T-helper 17 cell (primary cell): ENCODE results near the gene CHST15. TPM values are rescaled to one million over a fixed set of nuclear protein-coding genes. Genes with fewer than 3 reads are reported as not detected.

Source experiments
- ATAC-seq: fragments of 150-1000 bp; cut with Tn5 transposase; 2 replicates; pipeline ENCODE4 v1.10.0; 2021; ENCODE audit warnings: mild to moderate bottlenecking, moderate library complexity
- DNase-seq, 3 donors: peaks; one replicate each; pipeline versions ENCODE4 v3.0.0 to v3.0.0-alpha.2; 2020 to 2021
- H3K9me3 ChIP-seq: one replicate; pipeline ENCODE4 v1.7.0; 2013; ENCODE audit warnings: low read length, mild to moderate bottlenecking; ENCODE audit not compliant: control insufficient read depth, poor library complexity, severe bottlenecking
- H3K27ac Mint-ChIP-seq: one replicate; pipeline ENCODE4 v1.8.0; 2022; ENCODE audit warnings: mild to moderate bottlenecking, moderate library complexity, mixed read lengths
- H3K27me3 Mint-ChIP-seq: one replicate; pipeline ENCODE4 v1.8.0; 2022; ENCODE audit warnings: mixed read lengths
- H3K36me3 Mint-ChIP-seq: one replicate; pipeline ENCODE4 v1.8.0; 2022; ENCODE audit warnings: low read depth, mixed read lengths
- H3K4me1 Mint-ChIP-seq: one replicate; pipeline ENCODE4 v1.8.0; 2022; ENCODE audit warnings: mild to moderate bottlenecking, mixed read lengths
- H3K4me3 Mint-ChIP-seq: one replicate; pipeline ENCODE4 v1.8.0; 2022; ENCODE audit warnings: mild to moderate bottlenecking, moderate library complexity, mixed read lengths
- total RNA-seq, 4 donors: library from RNA in 2 of 4; stranded (reverse) in 2 of 4; gene quantifications; one replicate each; pipeline ENCODE4 v1.2.3 and lab custom pipeline; 2022 to 2026

The CHST15 gene
- total RNA-seq, 2 donors from 2014 or later = 0.26 to 3.3 TPM

- H3K4me1 Mint-ChIP-seq = peaks cover 5% of the 10 kb centered on the region
- ATAC-seq (no peak), DNase-seq (no peak)
- peaks cover 86% of the 10 kb centered on the region for H3K27me3 Mint-ChIP-seq
- no peaks in the 10 kb centered on the region for H3K9me3 ChIP-seq
- no peak overlapping the region for H3K27ac Mint-ChIP-seq
- peaks cover 13% of the 10 kb centered on the region for H3K36me3 Mint-ChIP-seq
- no peak overlapping the region for H3K4me3 Mint-ChIP-seq
These were observed 123.0 kb downstream of the CHST15 start for GRCh38 chr10:123970207-123970926.

- Mint-ChIP-seq H3K36me3 (peaks cover 13% of the 10 kb centered on the region), H3K4me1 (peaks cover 4% of the 10 kb centered on the region), H3K4me3 (no peak overlapping the region), H3K27me3 (peaks cover 85% of the 10 kb centered on the region), H3K27ac (no peak overlapping the region)
- ATAC-seq = no peak
- DNase-seq = peak in 1 of 3 donors; percentile 28
- no peaks in the 10 kb centered on the region for H3K9me3 ChIP-seq
These were observed 125.7 kb downstream of the CHST15 start for GRCh38 chr10:123967626-123968243.

- H3K9me3 ChIP-seq = no peaks in the 10 kb centered on the region
- no peak for ATAC-seq
- Mint-ChIP-seq H3K27me3 (peaks cover 94% of the 10 kb centered on the region), H3K4me1 (peaks cover 4% of the 10 kb centered on the region), H3K4me3 (no peak overlapping the region), H3K27ac (no peak overlapping the region), H3K36me3 (peaks cover 13% of the 10 kb centered on the region)
- DNase-seq = no peak
These were observed 126.5 kb downstream of the CHST15 start for GRCh38 chr10:123966896-123967231.

- no peak for DNase-seq
- no peak for ATAC-seq
- Mint-ChIP-seq H3K27me3 (peaks cover 94% of the 10 kb centered on the region), H3K36me3 (peaks cover 9% of the 10 kb centered on the region), H3K4me3 (no peak overlapping the region), H3K27ac (no peak overlapping the region), H3K4me1 (peaks cover 4% of the 10 kb centered on the region)
- H3K9me3 ChIP-seq = no peaks in the 10 kb centered on the region
These were observed 127.2 kb downstream of the CHST15 start for GRCh38 chr10:123965973-123966895.

- H3K36me3 Mint-ChIP-seq = peaks cover 4% of the 10 kb centered on the region
- no peak overlapping the region for H3K4me3 Mint-ChIP-seq
- no peaks in the 10 kb centered on the region for H3K9me3 ChIP-seq
- ATAC-seq (no peak), DNase-seq (no peak)
- H3K27ac Mint-ChIP-seq = no peak overlapping the region
- peaks cover 82% of the 10 kb centered on the region for H3K27me3 Mint-ChIP-seq
- H3K4me1 Mint-ChIP-seq = peaks cover 3% of the 10 kb centered on the region
These were observed 128.4 kb downstream of the CHST15 start for GRCh38 chr10:123964953-123965352.

- DNase-seq = no peak
- ATAC-seq = no peak
- Mint-ChIP-seq H3K36me3 (peaks cover 2% of the 10 kb centered on the region), H3K4me3 (no peak overlapping the region), H3K4me1 (peaks cover 2% of the 10 kb centered on the region), H3K27me3 (peaks cover 65% of the 10 kb centered on the region), H3K27ac (no peak overlapping the region)
- no peaks in the 10 kb centered on the region for H3K9me3 ChIP-seq
These were observed 130.5 kb downstream of the CHST15 start for GRCh38 chr10:123962756-123963530.

GRCh38 chr10:123958241-123958640, 135.2 kb downstream of the CHST15 start:
- ATAC-seq = no peak
- Mint-ChIP-seq H3K36me3 (no peaks in the 10 kb centered on the region), H3K4me3 (no peak overlapping the region), H3K4me1 (no peaks in the 10 kb centered on the region), H3K27ac (no peak overlapping the region), H3K27me3 (peaks cover 24% of the 10 kb centered on the region)
- no peaks in the 10 kb centered on the region for H3K9me3 ChIP-seq
- no peak for DNase-seq

Other genes starting within 250 kb of the CHST15 start
- under 1 TPM in 1 of 2 donors, not detected in 1; 0.18 TPM for gene CPXM2, start 201.8 kb downstream of the CHST15 start, total RNA-seq